Stimulated activated CD8-positive, alpha-beta memory T cell treated with anti-CD3 and anti-CD28 coated beads, Interleukin-7, amount 100 ng/mL, for 1 hour (primary cell): ENCODE data around the gene YWHAG.
"Not testable (repeated sequence)": the region's sequence is repeated elsewhere in the genome, so short reads cannot be mapped to it uniquely, and the experiment has no call there.

ENCODE experiments used
- DNase-seq, 2 donors: peaks; one replicate each; pipeline ENCODE4 v3.0.0-alpha.2; 2020; ENCODE audit warnings: low read depth in 2 of 2

Gene YWHAG

GRCh38 chr7:76349313-76349885 is 9.4 kb downstream of the YWHAG start:
- DNase-seq: no peak

GRCh38 chr7:76347710-76348109 is 11.1 kb downstream of the YWHAG start:
- DNase-seq: no peak

- DNase-seq: no peak
These were observed 12.0 kb downstream of the YWHAG start for GRCh38 chr7:76346778-76347177.

- no peak for DNase-seq
These were observed 12.7 kb downstream of the YWHAG start for GRCh38 chr7:76346097-76346496.

- DNase-seq: no peak
These were observed 14.9 kb downstream of the YWHAG start for GRCh38 chr7:76343931-76344321.

- DNase-seq: no peak
These were observed 15.4 kb downstream of the YWHAG start for GRCh38 chr7:76343294-76343930.

GRCh38 chr7:76342222-76342621 is 16.6 kb downstream of the YWHAG start:
- DNase-seq: no peak

GRCh38 chr7:76340617-76341131 is 18.1 kb downstream of the YWHAG start:
- no peak for DNase-seq

- no peak for DNase-seq
These were observed 20.3 kb downstream of the YWHAG start for GRCh38 chr7:76338298-76339084.

- DNase-seq: no peak
These were observed 21.6 kb downstream of the YWHAG start for GRCh38 chr7:76337147-76337546.

- no peak for DNase-seq
These were observed 22.7 kb downstream of the YWHAG start for GRCh38 chr7:76336094-76336493.

GRCh38 chr7:76335417-76335816 is 23.4 kb downstream of the YWHAG start:
- not testable (repeated sequence) for DNase-seq

GRCh38 chr7:76334320-76334967 is 24.3 kb downstream of the YWHAG start:
- no peak for DNase-seq

- no peak for DNase-seq
These were observed 25.2 kb downstream of the YWHAG start for GRCh38 chr7:76333511-76334101.

GRCh38 chr7:76332078-76332477 is 26.7 kb downstream of the YWHAG start:
- DNase-seq: no peak

- DNase-seq: no peak
These were observed 28.1 kb downstream of the YWHAG start for GRCh38 chr7:76330673-76331072.

- DNase-seq: no peak
These were observed 28.5 kb downstream of the YWHAG start for GRCh38 chr7:76330261-76330660.

GRCh38 chr7:76329479-76329878 is 29.3 kb downstream of the YWHAG start:
- DNase-seq: no peak

GRCh38 chr7:76328389-76328788 is 30.4 kb downstream of the YWHAG start:
- no peak for DNase-seq

GRCh38 chr7:76327610-76328009 is 31.2 kb downstream of the YWHAG start:
- no peak for DNase-seq

GRCh38 chr7:76326646-76327233 is 32.1 kb downstream of the YWHAG start:
- DNase-seq: no peak

- no peak for DNase-seq
These were observed 33.0 kb downstream of the YWHAG start for GRCh38 chr7:76325811-76326210.
